NCI-H460 (cell line): ENCODE measurements around the gene LAMA2. TPM values are rescaled to one million over a fixed set of nuclear protein-coding genes. Genes with fewer than 3 reads are reported as not detected.

ENCODE experiments used
- DNase-seq: peaks from one replicate; pipeline ENCODE4 v3.0.0-alpha.2; 2016; ENCODE audit warnings: low read depth; ENCODE audit errors: extremely low read depth
- total RNA-seq: library from RNA; depleted of rRNA; stranded (reverse); fragments of >200 nt; shearing (Covaris generic); gene quantifications from 2 replicates; pipeline ENCODE4 v1.2.3, GENCODE V29; 2014

The LAMA2 gene
- total RNA-seq, 1 experiment from 2014 or later = 0.74 TPM

DNA sequence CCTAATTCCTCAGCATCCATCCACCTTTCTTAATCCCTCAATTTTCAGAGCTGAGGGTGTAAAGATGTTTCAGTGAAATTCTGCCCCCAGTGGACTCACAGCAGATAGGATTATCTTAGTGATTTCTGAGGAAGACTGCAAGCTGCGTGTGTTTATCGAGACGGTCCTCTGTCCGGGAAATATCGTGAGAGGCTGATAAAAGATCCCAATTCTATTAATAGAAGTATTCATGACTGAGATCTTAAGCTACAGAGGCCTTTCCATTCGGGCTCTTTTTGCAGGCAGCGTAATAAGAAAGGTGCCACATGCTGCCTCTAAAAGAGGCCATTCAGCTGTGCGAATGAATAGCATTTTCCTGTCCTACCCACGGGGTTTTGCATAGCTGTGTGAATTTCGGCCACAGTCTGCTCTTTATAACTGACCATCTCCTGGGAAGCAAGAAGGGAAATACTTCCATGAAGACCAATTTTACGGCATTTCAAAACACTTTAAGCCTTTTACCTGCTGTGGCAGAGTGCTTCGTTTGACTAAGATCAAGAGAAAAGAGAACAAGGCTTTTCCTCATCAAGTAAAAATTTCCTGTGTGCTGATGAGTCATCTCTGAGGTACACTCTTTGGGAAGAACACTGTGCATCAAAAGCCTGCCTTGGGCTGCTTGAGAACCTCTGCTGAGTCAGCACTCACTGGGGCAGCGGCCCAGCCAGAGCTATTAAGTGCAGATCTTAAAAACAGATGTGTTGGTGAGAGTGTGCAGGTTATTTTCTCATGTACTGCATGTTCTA lies 618.2 kb downstream of the LAMA2 start:
- DNase-seq = no peak

DNA sequence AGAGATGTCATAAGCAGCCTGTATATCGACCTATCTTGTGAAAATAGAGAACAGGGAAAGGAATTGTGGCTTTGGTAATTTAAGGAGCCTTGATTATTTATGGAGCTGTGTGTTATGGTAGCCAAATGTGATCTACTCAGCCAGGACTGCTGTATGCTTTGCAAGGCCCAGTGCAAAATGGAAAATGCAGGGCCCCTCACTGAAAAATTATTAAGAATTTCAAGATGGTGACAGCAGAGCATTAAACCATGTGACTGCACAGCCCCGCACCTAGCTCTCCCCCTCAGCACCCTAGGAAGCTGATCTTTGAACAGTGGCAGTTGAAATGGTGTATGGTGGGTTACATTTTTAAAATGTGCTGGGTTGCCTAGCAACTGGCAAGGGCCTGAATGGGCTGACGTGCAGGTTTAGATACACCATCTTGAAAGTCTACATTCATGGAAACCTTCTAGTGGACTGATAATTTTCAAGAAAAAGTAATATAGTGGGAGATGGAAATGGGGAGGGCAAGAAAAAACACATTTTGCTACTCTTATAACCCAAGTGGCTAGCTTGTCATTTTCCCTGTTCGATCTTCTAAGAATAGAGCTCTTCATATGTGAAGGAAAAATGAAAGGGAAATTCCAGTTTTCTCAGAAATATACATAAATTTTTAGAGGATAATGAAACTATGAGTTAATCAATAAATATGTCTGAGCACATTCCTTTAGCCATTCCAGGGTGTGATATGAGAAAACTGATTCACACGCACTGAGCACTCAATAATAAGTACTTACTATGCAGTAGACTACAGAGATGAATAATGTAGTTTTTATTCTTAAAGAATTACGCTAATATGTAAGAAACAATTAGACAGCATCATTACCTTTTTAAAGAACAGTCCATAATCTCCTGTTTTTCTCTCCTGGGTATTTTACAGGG lies 619.1 kb downstream of the LAMA2 start:
- no peak for DNase-seq

DNA sequence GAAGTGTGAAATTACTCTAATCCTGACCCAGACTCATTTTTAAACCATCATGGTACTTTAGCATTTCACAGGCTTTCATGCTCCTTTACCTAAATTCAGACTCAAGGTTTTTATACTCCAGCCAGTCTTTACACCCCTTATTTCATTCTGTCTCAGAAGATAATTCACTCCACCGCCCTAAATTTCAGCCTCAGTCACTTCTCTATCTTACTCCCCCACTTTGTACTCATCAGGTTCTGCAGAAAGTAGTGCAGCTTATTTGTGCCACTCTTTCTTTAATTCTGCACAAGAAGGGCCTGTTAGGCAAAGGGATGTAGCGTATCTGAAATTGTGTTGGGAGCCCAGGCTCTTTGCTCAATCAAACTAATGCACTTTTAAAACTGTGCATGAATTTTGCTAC lies 621.5 kb downstream of the LAMA2 start:
- DNase-seq = no peak

DNA sequence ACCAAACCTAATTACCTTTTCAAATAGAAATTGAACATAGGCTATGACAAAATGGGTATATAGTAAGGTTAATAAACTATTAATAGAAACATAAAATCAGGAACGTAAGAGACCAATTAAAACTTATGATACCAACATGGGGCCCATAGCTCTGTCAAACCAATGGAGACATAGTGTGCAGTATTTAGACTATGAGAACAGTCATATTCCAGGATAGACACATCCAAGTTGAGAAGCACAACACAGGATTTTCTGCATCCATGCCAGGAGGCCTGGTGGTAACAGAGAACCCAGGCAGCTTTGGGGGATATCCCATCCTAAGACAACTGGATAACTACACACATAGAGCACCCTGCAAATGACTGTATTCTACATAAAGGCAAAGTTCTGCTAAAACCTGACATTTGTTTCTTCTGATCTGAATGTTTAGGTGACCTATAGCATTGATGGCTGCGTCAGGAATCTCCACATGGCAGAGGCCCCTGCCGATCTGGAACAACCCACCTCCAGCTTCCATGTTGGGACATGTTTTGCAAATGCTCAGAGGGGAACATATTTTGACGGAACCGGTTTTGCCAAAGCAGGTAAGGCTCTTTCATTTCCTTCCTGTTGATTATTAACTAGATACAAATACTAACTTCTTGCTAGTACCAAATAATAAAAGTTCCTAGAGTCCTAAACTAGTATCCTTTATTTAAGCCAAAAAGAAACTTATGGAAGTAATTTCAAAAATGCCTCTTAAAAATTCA lies 624.3 kb downstream of the LAMA2 start:
- no peak for DNase-seq

DNA sequence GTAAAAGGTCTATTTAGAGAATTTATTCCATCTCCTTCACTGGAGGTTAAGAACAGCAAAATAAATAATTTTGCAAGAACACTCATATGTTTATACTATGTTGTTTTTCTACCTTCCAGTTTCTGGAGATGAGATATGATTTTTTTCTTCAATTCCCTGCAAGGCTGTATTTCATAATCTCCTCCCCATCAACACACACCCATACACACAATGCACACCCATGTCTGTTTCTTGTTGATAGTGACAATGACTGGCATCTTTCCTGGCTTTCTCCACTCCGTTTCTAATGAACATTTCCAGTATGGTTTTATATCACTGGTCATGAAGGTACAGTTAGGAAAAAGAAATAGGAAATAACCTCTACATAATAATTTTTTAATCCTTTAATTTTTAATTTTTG lies 624.9 kb downstream of the LAMA2 start:
- no peak for DNase-seq

DNA sequence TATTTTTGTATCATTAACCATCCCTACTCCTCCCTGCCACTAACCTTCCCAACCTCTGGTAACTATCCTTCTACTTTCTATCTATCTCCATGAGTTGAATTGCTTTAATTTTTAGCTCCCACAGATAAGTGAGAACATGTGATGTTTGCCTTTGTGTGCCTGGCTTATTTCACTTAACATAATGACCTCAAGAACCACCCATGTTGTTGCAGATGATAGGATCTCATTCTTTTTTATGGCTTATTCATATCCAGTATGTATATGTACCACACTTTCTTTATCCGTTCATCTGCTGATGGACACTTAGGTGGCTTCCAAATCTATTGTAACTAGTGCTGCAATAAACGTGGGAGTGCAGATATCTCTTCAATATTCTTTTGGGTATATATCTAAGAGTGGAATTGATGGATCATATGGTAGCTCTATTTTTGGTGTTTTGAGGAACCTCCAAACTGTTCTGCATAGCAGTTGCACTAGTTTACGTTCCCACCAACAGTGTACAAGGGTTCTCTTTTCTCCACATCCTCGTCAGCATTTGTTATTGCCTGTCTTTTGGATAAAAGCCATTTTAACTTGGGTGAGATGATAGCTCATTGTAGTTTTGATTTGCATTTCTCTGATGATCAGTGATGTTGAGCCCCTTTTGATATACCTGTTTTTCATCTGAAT lies 625.7 kb downstream of the LAMA2 start:
- no peak for DNase-seq

DNA sequence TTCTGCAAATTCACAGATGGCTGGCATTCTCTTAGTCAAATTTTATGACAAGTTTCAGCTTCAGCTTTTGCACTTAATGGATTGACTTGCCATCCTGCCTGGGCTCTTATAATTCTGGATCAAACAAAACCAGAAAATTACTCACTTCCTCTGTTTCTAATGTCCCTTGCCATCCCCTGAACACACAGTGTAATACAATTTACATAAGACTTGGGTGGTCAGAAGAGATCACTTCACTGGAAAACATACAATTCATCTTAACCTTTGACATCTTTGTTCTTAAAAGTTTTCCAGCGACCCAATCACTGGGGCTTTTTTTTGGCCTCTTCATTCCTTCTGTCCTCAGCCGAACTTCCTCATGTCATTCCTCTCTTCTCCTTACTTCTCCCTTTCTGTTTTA lies 628.0 kb downstream of the LAMA2 start:
- no peak for DNase-seq

DNA sequence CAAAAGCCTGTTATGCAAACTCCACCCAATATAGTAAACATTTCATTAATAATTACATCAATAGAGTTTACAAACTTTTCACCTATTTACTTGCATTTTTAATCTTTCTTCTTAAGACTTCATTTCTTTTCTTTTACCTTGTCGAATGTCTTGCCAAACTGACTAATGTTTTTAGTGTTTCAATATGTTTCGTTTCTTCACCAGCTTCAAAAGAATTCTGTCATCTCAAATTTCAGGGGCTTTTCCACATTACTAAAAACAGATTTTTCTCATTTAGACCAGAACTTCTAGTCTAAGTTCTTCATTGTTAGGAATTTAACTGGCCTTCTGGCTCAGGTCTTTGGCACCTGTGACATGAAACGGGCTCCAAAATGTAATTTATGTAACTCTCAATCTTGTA lies 630.5 kb downstream of the LAMA2 start:
- DNase-seq = no peak

DNA sequence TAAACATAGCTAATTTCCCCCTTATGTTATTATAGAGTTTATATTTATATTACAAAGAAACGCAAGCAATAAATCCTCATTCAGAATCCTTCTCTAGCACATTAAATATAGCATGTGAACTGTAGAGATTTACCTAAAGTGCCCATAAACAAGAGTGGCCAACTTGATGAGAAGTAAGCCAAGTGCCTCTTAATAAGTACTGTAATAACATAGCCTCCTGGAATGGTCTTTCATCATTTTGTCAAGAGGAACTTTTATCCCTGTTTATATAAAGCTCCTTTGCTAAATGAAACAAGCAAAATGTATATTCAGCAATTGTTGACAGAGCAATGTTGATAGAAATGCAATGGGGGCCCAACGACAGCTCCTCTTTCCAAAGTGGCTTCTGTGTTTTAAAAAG lies 632.1 kb downstream of the LAMA2 start:
- no peak for DNase-seq

DNA sequence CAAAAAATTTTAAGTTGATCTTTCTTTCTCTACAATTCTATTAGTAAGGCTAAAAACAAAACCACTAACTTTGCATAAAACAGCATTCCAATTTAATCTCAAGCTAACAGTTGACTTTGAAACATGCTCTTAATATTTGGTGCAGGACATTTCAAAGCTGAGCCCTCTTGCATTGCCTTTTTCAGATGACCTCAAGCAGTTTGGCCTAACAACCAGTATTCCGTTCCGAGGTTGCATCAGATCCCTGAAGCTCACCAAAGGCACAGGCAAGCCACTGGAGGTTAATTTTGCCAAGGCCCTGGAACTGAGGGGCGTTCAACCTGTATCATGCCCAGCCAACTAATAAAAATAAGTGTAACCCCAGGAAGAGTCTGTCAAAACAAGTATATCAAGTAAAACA lies 633.1 kb downstream of the LAMA2 start:
- no peak for DNase-seq

DNA sequence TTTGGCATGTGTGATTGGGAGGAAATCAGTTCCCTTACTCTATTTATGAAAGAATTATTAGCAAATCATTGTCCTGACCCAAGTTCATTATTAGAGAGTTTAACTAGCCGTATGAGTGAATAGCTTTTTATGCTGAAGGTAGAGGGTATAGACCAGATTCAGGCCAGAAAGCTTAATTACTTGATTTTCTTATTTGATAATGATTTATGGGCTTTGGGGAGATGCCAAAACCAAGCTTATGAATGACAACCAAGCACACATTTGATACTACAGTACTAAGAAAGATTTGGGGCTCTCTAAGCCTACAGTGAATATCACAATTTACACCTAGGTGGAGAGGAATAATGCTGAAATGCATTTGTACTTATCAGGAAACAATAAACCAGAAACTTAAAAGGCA lies 633.8 kb downstream of the LAMA2 start:
- no peak for DNase-seq

DNA sequence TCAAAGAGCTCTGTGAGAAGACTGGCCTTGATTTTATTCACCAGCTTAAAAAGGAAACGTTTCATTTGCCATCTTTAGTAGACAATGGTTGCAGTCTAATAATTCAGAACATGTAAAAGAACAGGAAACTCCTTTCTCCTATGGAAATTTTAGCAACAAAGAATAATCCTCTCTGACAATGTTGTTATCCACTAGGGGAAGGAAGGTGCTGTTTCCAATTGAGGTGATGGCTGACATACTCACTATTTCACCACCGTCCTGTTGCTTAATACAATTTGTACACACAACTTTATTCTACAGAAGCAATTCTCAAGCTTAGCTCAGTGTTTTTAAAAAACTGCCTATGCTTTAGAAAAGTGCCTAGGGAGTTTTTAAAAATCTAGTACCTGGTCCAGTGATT lies 634.4 kb downstream of the LAMA2 start:
- no peak for DNase-seq

DNA sequence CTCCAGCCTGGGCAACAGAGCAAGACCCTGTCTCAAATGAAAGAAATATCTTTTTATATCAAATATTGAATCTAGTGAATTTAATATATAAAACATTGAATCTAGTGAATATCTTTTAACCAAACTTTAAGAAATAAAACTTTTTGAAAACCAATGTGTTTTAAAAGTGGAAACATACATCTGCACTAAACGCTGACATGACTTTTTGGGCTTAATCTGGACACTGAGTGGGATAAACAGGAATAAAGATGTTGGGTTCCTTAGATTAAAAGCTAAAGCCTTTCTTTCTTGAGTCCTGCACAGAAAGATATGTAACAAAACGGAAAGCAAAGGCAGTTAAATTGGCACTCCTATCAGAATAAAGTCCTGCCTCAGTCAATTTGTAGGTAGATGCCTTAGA lies 636.8 kb downstream of the LAMA2 start:
- DNase-seq = no peak

DNA sequence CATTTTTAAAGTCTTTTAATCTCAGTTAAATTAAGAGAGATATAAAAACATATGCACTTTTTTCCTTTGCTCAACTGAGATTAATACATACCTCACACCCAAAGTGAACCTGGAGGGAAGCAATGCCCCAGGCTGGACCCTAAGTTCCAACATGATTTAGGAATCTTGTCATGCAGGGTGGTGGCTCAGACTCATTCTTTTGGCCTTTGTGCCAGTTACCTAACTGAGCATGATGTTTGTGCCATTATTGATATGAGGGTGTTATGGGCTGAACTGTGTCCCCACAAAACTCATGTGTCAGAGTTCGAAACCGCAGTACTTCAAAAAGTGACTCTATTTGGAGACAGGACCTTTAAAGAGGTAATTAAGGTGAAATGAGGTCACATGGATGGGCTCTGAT lies 639.0 kb downstream of the LAMA2 start:
- no peak for DNase-seq

DNA sequence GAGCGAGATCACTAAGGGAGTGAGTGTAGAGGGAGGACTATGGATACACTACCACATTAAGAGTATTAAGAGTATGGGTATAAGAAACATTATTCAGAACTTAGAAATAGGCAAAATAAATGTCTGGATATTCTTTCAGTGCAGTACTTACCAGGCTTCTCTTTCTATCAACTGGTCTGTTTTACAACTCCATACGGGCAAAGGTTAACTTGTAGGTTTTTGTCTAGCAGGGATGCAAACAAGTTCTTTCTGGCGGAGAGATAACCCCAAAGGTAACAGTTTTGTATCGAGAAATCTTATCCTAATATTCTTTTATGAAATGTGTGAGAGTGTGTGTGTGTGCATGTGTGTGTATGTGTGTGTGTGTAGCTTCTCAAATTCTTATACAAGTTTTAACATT lies 640.9 kb downstream of the LAMA2 start:
- DNase-seq = no peak

DNA sequence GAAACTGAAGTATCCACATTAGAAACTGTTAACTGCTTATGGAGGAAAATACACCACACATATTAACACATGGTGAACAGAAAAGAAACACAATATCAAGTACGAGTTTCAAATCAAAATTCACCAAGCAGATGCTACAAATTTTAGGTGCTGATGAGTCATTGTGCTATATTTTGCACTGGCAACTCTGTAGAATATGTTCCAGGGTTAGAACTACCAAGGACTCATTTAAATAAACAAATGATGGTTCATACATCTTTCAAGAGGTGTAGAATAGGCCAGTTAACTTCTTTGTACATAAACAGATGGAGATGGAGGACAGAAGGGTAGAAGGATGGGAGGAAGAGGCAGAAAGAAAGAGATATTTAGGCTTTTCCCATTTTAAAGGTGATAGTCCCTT lies 642.1 kb downstream of the LAMA2 start:
- no peak for DNase-seq

DNA sequence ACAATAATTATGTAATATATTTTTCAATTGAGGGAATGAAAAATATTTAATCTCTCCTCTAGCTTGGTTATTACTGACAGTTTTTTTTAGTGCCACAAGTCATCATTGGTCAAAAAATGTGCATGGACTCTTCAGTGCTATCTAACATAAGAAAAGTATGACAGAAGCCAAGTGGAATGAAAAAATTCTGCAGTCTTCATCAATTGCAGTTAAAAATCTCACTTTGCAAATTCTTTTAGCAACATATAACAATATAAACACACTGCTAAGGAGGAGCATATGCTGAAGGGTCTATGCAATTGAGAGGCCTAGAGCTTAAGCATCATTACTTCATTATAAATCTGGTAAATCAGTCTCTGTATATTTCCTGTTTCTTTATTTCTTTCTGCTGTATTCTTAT lies 652.0 kb downstream of the LAMA2 start:
- DNase-seq = no peak

DNA sequence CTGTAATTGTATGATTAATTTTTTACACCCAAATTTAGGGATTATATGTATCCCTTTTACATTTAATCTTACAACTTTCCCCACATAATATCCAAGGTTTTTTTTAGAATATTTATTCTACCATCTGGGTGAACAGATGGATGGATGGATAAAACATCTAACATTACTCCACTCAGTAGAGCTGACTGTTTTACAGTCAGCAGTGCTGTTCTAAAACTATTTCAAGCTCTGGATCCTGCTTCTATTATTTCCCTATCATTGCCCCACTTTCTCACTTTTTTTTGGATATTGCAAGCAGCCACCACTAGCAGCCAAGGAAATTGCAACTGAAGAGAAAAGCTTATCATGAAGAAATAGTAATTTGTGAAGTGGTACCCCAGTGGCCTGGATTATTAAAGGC lies 653.3 kb downstream of the LAMA2 start:
- DNase-seq = no peak

DNA sequence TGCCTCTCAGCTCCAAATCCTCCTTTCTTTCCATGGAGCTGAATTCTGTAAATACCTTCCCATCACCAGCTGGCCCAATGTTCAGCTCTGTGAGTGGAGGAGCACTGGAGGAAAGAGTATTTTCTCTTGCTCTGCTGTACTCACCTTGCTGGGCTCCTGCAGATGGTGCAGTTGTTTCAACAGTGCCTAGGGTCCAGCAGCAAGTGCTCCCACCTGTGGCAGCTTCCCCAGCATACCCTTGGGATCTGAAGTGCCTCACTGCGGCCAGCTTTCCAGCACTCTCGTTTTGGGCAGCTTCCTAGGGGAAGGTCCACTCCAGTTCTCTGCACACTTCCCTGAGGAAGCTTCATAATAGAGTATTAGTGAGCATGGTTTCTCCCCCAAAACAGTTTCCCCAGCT lies 656.1 kb downstream of the LAMA2 start:
- no peak for DNase-seq

DNA sequence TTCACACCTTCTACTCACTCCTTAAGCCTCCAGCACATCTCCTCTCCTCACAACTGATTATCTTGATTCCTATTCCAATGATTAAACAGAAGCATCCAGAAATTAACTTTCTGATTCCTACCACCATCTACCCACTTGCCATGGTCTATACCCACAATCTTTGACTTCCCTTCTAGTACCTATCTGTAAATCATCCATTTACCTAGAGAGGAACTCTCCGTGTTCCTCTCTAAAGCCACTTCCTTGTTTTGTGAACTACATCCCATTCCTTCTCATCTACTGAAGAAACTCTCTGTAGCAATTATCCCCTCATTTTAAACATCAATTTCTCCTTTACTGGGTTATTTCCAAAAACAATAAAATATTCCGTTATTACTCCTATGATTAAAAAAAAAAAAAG lies 659.8 kb downstream of the LAMA2 start:
- DNase-seq = no peak

DNA sequence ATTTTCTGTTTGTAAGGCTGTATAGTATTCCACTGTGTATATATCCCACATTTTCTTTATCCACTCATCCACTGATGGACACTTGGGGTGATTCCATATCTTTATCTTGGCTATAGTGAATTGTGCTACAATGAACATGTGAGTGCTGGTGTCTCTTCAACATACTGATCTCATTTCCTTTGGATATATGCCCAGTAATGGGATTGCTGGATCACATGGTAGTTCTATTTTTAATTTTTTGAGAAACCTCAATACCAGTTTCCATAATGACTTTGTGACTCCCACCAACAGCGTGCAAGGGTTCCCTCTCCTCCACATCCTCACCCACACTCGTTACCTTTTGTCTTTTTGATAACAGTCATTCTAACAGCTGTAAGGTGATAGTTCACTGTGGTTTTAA lies 661.0 kb downstream of the LAMA2 start:
- DNase-seq = no peak
